ENCODE measurements around the gene IGF2BP3. TPM values are rescaled to one million over a fixed set of nuclear protein-coding genes. Genes with fewer than 3 reads are reported as not detected.

IGF2BP3 gene
- total RNA-seq, 1 experiment from 2014 or later = 51.8 TPM

- DNase-seq = no peak
- Histone ChIP-seq H3K27me3 (no peaks in the 10 kb centered on the region), H3K36me3 (peaks cover 54% of the 10 kb centered on the region), H3K9me3 (peaks cover 11% of the 10 kb centered on the region), H3K4me3 (no peak overlapping the region)
These were observed 97.7 kb downstream of the IGF2BP3 start for GRCh38 chr7:23372611-23373010.

GRCh38 chr7:23371654-23372053, 98.6 kb downstream of the IGF2BP3 start:
- DNase-seq = no peak
- peaks cover under 1% of the 10 kb centered on the region; the same call in 1 of the 2 replicates for H3K9me3 ChIP-seq

GRCh38 chr7:23369695-23370404, 100.4 kb downstream of the IGF2BP3 start:
- Histone ChIP-seq H3K27me3 (no peaks in the 10 kb centered on the region), H3K9me3 (no peaks in the 10 kb centered on the region), H3K36me3 (peaks cover 41% of the 10 kb centered on the region), H3K4me3 (no peak overlapping the region)
- DNase-seq = no peak

More at GRCh38 chr7:23371654-23372053, 98.6 kb downstream of the IGF2BP3 start:
- Histone ChIP-seq H3K27me3 (no peaks in the 10 kb centered on the region), H3K4me3 (no peak overlapping the region), H3K36me3 (peaks cover 49% of the 10 kb centered on the region)

- no peaks in the 10 kb centered on the region for H3K27me3 ChIP-seq
- peaks cover 38% of the 10 kb centered on the region for H3K36me3 ChIP-seq
- H3K9me3 ChIP-seq = no peaks in the 10 kb centered on the region
- H3K4me3 ChIP-seq = no peak overlapping the region
- DNase-seq = no peak
These were observed 101.2 kb downstream of the IGF2BP3 start for GRCh38 chr7:23369100-23369499.

GRCh38 chr7:23358152-23358674, 112.1 kb downstream of the IGF2BP3 start:
- DNase-seq = no peak
- Histone ChIP-seq H3K36me3 (peaks cover 40% of the 10 kb centered on the region), H3K4me3 (no peak overlapping the region), H3K27me3 (no peaks in the 10 kb centered on the region), H3K9me3 (no peaks in the 10 kb centered on the region)

- DNase-seq = no peak
These were observed 112.8 kb downstream of the IGF2BP3 start for GRCh38 chr7:23357190-23358093.

GRCh38 chr7:23356726-23357125, 113.6 kb downstream of the IGF2BP3 start:
- peaks cover 29% of the 10 kb centered on the region for H3K36me3 ChIP-seq
- DNase-seq = no peak
- no peaks in the 10 kb centered on the region for H3K27me3 ChIP-seq
- H3K9me3 ChIP-seq = no peaks in the 10 kb centered on the region
- no peak overlapping the region for H3K4me3 ChIP-seq

More at GRCh38 chr7:23357190-23358093, 112.8 kb downstream of the IGF2BP3 start:
- Histone ChIP-seq H3K36me3 (peaks cover 34% of the 10 kb centered on the region), H3K9me3 (no peaks in the 10 kb centered on the region), H3K27me3 (no peaks in the 10 kb centered on the region), H3K4me3 (no peak overlapping the region)

- H3K9me3 ChIP-seq = no peaks in the 10 kb centered on the region
- H3K36me3 ChIP-seq = peaks cover 25% of the 10 kb centered on the region
- no peak overlapping the region for H3K4me3 ChIP-seq
- H3K27me3 ChIP-seq = no peaks in the 10 kb centered on the region
- no peak for DNase-seq
These were observed 114.1 kb downstream of the IGF2BP3 start for GRCh38 chr7:23356168-23356567.

GRCh38 chr7:23353172-23353571, 117.1 kb downstream of the IGF2BP3 start:
- no peak for DNase-seq
- H3K27me3 ChIP-seq = no peaks in the 10 kb centered on the region
- H3K4me3 ChIP-seq = no peak overlapping the region
- no peaks in the 10 kb centered on the region for H3K9me3 ChIP-seq
- H3K36me3 ChIP-seq = peaks cover 28% of the 10 kb centered on the region

GRCh38 chr7:23350466-23350865, 119.8 kb downstream of the IGF2BP3 start:
- no peaks in the 10 kb centered on the region for H3K9me3 ChIP-seq
- no peak overlapping the region for H3K4me3 ChIP-seq
- no peaks in the 10 kb centered on the region for H3K27me3 ChIP-seq
- DNase-seq = no peak
- peaks cover 45% of the 10 kb centered on the region for H3K36me3 ChIP-seq

- Histone ChIP-seq H3K4me3 (no peak overlapping the region), H3K9me3 (no peaks in the 10 kb centered on the region), H3K27me3 (no peaks in the 10 kb centered on the region), H3K36me3 (peaks cover 52% of the 10 kb centered on the region)
- peak; percentile 30 for DNase-seq
These were observed 120.7 kb downstream of the IGF2BP3 start for GRCh38 chr7:23349484-23350157.

- Histone ChIP-seq H3K4me3 (peak overlapping the region; percentile 22), H3K9me3 (no peaks in the 10 kb centered on the region), H3K27me3 (no peaks in the 10 kb centered on the region), H3K36me3 (peaks cover 68% of the 10 kb centered on the region)
- peak; percentile 59 for DNase-seq
These were observed 122.6 kb downstream of the IGF2BP3 start for GRCh38 chr7:23347682-23348180.

GRCh38 chr7:23347033-23347681, 123.1 kb downstream of the IGF2BP3 start:
- Histone ChIP-seq H3K9me3 (no peaks in the 10 kb centered on the region), H3K36me3 (peaks cover 74% of the 10 kb centered on the region), H3K27me3 (no peaks in the 10 kb centered on the region), H3K4me3 (peak overlapping the region; percentile 22)
- DNase-seq = peak; percentile 31

GRCh38 chr7:23346316-23346715, 124.0 kb downstream of the IGF2BP3 start:
- Histone ChIP-seq H3K9me3 (no peaks in the 10 kb centered on the region), H3K36me3 (peaks cover 77% of the 10 kb centered on the region)
- no peak for DNase-seq

GRCh38 chr7:23345601-23346000, 124.7 kb downstream of the IGF2BP3 start:
- no peak overlapping the region for H3K4me3 ChIP-seq
- H3K27me3 ChIP-seq = no peaks in the 10 kb centered on the region
- peaks cover 76% of the 10 kb centered on the region for H3K36me3 ChIP-seq
- no peaks in the 10 kb centered on the region for H3K9me3 ChIP-seq
- no peak for DNase-seq

More at GRCh38 chr7:23346316-23346715, 124.0 kb downstream of the IGF2BP3 start:
- H3K27me3 ChIP-seq = no peaks in the 10 kb centered on the region
- no peak overlapping the region for H3K4me3 ChIP-seq

Data from MG63 (cell line).